ENCODE results near the gene ABTB2. TPM values are rescaled to one million over a fixed set of nuclear protein-coding genes. Genes with fewer than 3 reads are reported as not detected.

ABTB2 gene
- total RNA-seq, 2 donors from 2014 or later, result 0.55 to 0.81 TPM

Other genes with a start within 250 kb of the ABTB2 start
- gene CAT, start 80.9 kb upstream of the ABTB2 start, total RNA-seq, result 10 to 100 TPM; 22.2 to 27.8 TPM
- not detected for gene ELF5, start 155.8 kb upstream of the ABTB2 start, total RNA-seq